Parathyroid adenoma (tissue), 2 donors: ENCODE results near the gene NDUFA1.

ENCODE experiments used
- H2AFZ ChIP-seq: fragments of 300-600 bp; sonication (generic); one replicate; pipeline ENCODE4 v1.7.0; 2017; ENCODE audit warnings: antibody characterized with exemption, mild to moderate bottlenecking
- H3K27ac ChIP-seq: fragments of 300-600 bp; sonication (generic); one replicate; pipeline ENCODE4 v1.7.0; 2017
- H3K27me3 ChIP-seq: fragments of 300-600 bp; sonication (generic); one replicate; pipeline ENCODE4 v1.7.0; 2017; ENCODE audit warnings: low read length; ENCODE audit not compliant: control insufficient read depth, insufficient read depth
- H3K36me3 ChIP-seq: fragments of 300-600 bp; sonication (generic); one replicate; pipeline ENCODE4 v1.7.0; 2017; ENCODE audit warnings: low read length; ENCODE audit not compliant: control insufficient read depth, insufficient read depth
- H3K4me1 ChIP-seq: fragments of 300-600 bp; sonication (generic); one replicate; pipeline ENCODE4 v1.7.0; 2017; ENCODE audit warnings: control low read depth
- H3K4me2 ChIP-seq: fragments of 300-600 bp; sonication (generic); one replicate; pipeline ENCODE4 v1.7.0; 2017; ENCODE audit warnings: low read length
- H3K4me3 ChIP-seq: fragments of 300-600 bp; sonication (generic); one replicate; pipeline ENCODE4 v1.7.0; 2017; ENCODE audit warnings: low read depth, low read length
- H3K79me2 ChIP-seq: fragments of 300-600 bp; sonication (generic); one replicate; pipeline ENCODE4 v1.7.0; 2017; ENCODE audit warnings: control low read depth
- H3K9ac ChIP-seq: fragments of 300-600 bp; sonication (generic); one replicate; pipeline ENCODE4 v1.7.0; 2017; ENCODE audit warnings: mild to moderate bottlenecking
- H3K9me3 ChIP-seq: fragments of 300-600 bp; sonication (generic); one replicate; pipeline ENCODE4 v1.7.0; 2017; ENCODE audit warnings: low read length; ENCODE audit not compliant: control insufficient read depth
- CTCF ChIP-seq: fragments of 300-600 bp; sonication (generic); IDR thresholded peaks from one replicate; pipeline ENCODE4 v1.7.0; 2017; ENCODE audit warnings: antibody characterized with exemption, mild to moderate bottlenecking
- donor health status: primary hyperparathyroidism.

Gene NDUFA1

DNA sequence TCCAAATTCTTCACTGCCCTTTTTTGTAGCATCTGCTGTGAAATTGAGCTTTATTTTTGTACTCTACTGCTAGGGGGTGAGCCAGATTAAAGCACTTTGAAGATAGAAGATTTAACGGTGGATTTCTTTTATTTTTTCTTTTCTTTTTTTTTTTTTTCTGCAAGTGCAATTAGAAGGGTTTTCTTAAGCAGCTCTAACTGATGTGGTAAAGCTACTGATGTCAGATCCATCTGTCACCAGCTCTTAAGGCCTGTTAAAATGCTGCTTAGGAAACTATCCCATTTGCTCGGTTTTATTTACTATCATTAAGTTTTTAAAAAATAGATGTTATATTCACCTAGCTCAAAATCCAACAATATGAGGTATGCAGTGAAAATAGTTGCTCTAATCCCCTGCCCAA is 7.1 kb downstream of the NDUFA1 start:
- Histone ChIP-seq H3K4me3 (no peak overlapping the region), H3K36me3 (no peaks in the 10 kb centered on the region), H3K4me1 (no peaks in the 10 kb centered on the region), H3K27me3 (no peaks in the 10 kb centered on the region), H3K9me3 (no peaks in the 10 kb centered on the region), H3K27ac (no peak overlapping the region), H3K9ac (no peak overlapping the region), H3K79me2 (no peaks in the 10 kb centered on the region), H3K4me2 (no peak overlapping the region), H2AFZ (no peak overlapping the region)
- TF ChIP-seq CTCF, result no peak

DNA sequence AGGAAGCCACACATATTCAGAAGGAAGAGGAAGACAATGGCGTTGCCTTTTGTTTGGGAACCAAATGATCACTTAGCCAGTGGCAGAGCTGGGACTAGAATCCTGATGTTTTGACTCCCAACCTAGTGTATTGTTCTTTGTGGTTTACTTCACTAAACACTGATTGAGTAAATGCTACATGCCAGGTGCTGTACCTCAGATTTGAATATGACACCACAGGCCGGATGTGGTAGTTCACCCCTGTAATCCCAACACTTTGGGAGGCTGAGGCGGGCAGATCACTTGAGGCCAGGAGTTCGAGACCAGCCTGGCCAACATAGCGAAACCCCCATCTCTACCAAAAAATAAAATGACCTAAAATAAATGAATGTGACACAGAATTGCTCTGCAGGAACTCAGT is 8.4 kb downstream of the NDUFA1 start:
- Histone ChIP-seq H2AFZ (no peak overlapping the region), H3K4me2 (no peak overlapping the region), H3K79me2 (no peaks in the 10 kb centered on the region), H3K27me3 (no peaks in the 10 kb centered on the region), H3K9me3 (no peaks in the 10 kb centered on the region), H3K4me3 (no peak overlapping the region), H3K36me3 (no peaks in the 10 kb centered on the region), H3K27ac (no peak overlapping the region), H3K4me1 (no peaks in the 10 kb centered on the region), H3K9ac (no peak overlapping the region)
- no peak for TF ChIP-seq CTCF

DNA sequence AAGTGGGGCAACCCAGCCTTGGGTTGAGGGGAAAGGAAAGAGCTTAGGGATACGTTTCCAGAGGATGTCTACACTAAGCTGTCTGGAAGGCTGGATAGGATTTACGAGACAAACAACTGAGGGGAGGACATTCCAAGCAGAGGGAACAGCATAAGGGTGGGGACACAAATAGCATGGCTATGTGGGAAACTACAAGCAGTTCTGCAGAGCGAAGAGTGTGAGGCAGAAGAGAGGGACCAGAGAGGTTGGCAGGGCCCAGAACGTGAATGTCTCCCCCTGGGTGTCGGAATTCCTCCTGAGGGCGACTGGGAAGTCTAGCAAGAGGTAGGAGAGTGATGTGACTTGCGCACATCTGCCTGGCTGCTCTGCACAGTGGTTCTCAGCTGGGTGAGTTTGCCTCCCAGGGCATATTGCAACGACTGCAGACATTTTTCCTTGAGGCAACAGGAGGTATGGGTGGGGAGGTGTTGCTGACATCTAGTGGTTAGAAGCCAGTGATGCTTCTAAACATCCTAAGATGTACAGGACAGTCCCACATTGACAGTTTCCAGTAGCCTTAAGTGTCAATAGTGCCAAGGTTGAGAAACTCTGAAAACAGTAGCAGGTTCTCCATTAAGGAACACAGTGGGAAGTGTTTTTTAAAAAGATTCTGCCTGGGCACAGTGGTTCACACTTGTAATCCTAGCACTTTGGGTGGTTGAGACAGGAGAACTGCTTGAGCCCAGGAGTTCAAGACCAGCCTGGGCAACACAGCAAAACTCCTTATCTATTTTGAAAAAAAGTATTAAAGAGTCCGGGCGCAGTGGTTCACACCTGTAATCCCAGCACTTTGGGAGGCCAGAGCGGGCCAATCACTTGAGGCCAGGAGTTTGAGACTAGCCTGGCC is 9.2 kb downstream of the NDUFA1 start:
- no peak overlapping the region for H2AFZ ChIP-seq
- H3K9me3 ChIP-seq, result no peaks in the 10 kb centered on the region
- no peaks in the 10 kb centered on the region for H3K4me1 ChIP-seq
- H3K27ac ChIP-seq, result no peak overlapping the region
- no peak overlapping the region for H3K4me2 ChIP-seq
- TF ChIP-seq CTCF, result peak; percentile 42
- H3K36me3 ChIP-seq, result no peaks in the 10 kb centered on the region
- no peak overlapping the region for H3K9ac ChIP-seq
- no peaks in the 10 kb centered on the region for H3K27me3 ChIP-seq
- no peaks in the 10 kb centered on the region for H3K79me2 ChIP-seq
- no peak overlapping the region for H3K4me3 ChIP-seq

DNA sequence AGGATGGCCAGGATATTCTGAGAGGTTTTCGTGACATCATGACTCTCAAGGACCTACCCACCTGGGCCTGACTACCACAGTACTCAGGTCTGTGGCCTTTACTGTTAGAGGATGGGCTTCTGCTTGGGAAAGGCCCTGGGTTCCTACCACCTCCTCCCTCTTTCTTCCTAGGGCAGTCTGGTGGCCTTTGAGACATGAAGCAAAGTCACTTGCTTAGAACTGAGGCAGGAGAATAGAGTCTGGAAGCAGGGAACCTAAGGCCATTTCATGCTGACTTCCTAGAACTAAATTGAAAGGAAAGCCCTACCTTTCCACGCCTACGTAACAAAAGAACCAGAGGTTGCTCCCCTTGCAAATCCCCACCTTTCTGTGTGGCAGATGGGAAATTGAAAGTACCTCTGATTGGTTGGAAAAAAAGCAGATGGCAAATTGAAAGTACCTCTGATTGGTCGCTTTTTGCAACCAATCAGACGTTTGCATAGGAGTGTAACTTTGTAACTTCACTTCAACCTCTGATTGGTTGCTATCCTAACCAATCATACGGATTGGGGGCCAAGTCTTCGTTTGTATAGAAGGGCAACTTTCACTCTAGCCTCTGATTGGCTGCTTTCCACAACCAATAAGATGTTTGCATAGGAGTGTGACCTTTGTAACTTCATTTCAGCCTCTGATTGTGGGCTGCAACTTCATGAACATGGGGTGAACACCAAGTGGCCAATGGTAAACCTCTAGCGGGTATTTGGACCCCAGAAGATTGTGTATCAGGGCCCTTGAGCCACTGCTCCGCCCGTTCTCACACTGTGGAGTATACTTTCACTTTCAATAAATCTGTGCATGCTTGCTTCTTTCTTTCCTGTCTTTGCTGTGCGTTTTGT is 14.2 kb downstream of the NDUFA1 start:
- TF ChIP-seq CTCF, result no peak
- H3K27ac ChIP-seq, result no peak overlapping the region
- H3K4me2 ChIP-seq, result no peak overlapping the region
- H3K36me3 ChIP-seq, result no peaks in the 10 kb centered on the region
- H3K9ac ChIP-seq, result no peak overlapping the region
- H3K4me3 ChIP-seq, result no peak overlapping the region
- H2AFZ ChIP-seq, result no peak overlapping the region
- no peaks in the 10 kb centered on the region for H3K4me1 ChIP-seq
- no peaks in the 10 kb centered on the region for H3K79me2 ChIP-seq
- H3K27me3 ChIP-seq, result no peaks in the 10 kb centered on the region
- H3K9me3 ChIP-seq, result no peaks in the 10 kb centered on the region
